IMR-90 (cell line): ENCODE data around the gene EPB41L4A. TPM values are rescaled to one million over a fixed set of nuclear protein-coding genes. Genes with fewer than 3 reads are reported as not detected.

Experiments used
- ATAC-seq: fragments of 200-7000 bp; cut with Tn5 transposase; 2 replicates; pipeline ENCODE4 v1.9.1; 2020; ENCODE audit warnings: low read depth, mild to moderate bottlenecking, moderate library complexity
- BruUV-seq: library from RNA; stranded (reverse); fragments of 400-500 nt; replicated peaks from 2 replicates; lab custom pipeline; 2021; lab: Mats Ljungman, UMichigan
- CTCF ChIA-PET: fragments of 300-600 bp; formaldehyde crosslinking; extraction: SDS; loops from one replicate; lab custom pipeline; 2021; ENCODE audit warnings: antibody characterized with exemption; lab: Yijun Ruan, JAX
- POLR2A ChIA-PET: fragments of 300-600 bp; sonication (Branson Sonifier 250); formaldehyde crosslinking; loops from one replicate; lab custom pipeline; 2022; ENCODE audit warnings: antibody characterized with exemption; ENCODE audit not compliant: unreplicated experiment; lab: Charles Lee
- DNase-seq: peaks from one replicate; pipeline ENCODE4 v3.0.0; 2013
- H2AFZ ChIP-seq: replicated peaks from 2 replicates; pipeline ENCODE3; 2013; ENCODE audit warnings: low read length, mild to moderate bottlenecking; ENCODE audit not compliant: poor library complexity
- H2AK5ac ChIP-seq: 2 replicates; pipeline ENCODE4 v1.6.1; 2013; ENCODE audit warnings: low read depth, low read length, inconsistent platforms
- H2AK9ac ChIP-seq: replicated peaks from 2 replicates; pipeline ENCODE3; 2013; ENCODE audit warnings: mild to moderate bottlenecking, low read depth, low read length, moderate library complexity; ENCODE audit not compliant: poor library complexity
- H2BK120ac ChIP-seq: 2 replicates; pipeline ENCODE4 v1.6.1; 2013; ENCODE audit warnings: low read depth, low read length, inconsistent platforms
- H2BK15ac ChIP-seq: 3 replicates; pipeline ENCODE4 v1.6.1; 2013; ENCODE audit warnings: low read depth, low read length, inconsistent platforms
- H2BK20ac ChIP-seq: 2 replicates; pipeline ENCODE4 v1.6.1; 2013; ENCODE audit warnings: low read depth, mild to moderate bottlenecking, inconsistent platforms, low read length, moderate library complexity
- H2BK5ac ChIP-seq: 2 replicates; pipeline ENCODE4 v1.6.1; 2013; ENCODE audit warnings: mild to moderate bottlenecking, low read depth, low read length, inconsistent platforms; ENCODE audit not compliant: poor library complexity, severe bottlenecking
- H3K14ac ChIP-seq: replicated peaks from 2 replicates; pipeline ENCODE4 v1.6.1; 2013; ENCODE audit warnings: low read depth, low read length, inconsistent platforms
- H3K18ac ChIP-seq: 2 replicates; pipeline ENCODE4 v1.6.1; 2013; ENCODE audit warnings: low read depth, low read length, control low read depth
- H3K23ac ChIP-seq: 2 replicates; pipeline ENCODE4 v1.6.1; 2013; ENCODE audit warnings: low read depth, low read length, inconsistent platforms
- H3K27ac ChIP-seq: 2 replicates; pipeline ENCODE4 v1.5.1; 2013; ENCODE audit warnings: mild to moderate bottlenecking, control low read depth, low read length; ENCODE audit not compliant: insufficient read depth
- H3K27me3 ChIP-seq: 2 replicates; pipeline ENCODE4 v1.6.1; 2013; ENCODE audit warnings: low read length; ENCODE audit not compliant: control insufficient read depth, insufficient read depth
- H3K36me3 ChIP-seq: 2 replicates; pipeline ENCODE4 v1.6.1; 2013; ENCODE audit warnings: low read length, mixed read lengths; ENCODE audit not compliant: control insufficient read depth, insufficient read depth
- H3K4ac ChIP-seq: 2 replicates; pipeline ENCODE4 v1.6.1; 2013; ENCODE audit warnings: low read depth, low read length, inconsistent platforms
- H3K4me1 ChIP-seq: 2 replicates; pipeline ENCODE4 v1.6.1; 2013; ENCODE audit warnings: low read length, mixed read lengths; ENCODE audit not compliant: control insufficient read depth, insufficient read depth
- H3K4me2 ChIP-seq: 2 replicates; pipeline ENCODE4 v1.6.1; 2013; ENCODE audit warnings: low read depth, mild to moderate bottlenecking, control low read depth, low read length, moderate library complexity
- H3K4me3 ChIP-seq: 2 replicates; pipeline ENCODE4 v1.5.1; 2013; ENCODE audit warnings: low read depth, mild to moderate bottlenecking, control low read depth, low read length, moderate library complexity; ENCODE audit not compliant: insufficient read depth
- H3K56ac ChIP-seq: 2 replicates; pipeline ENCODE4 v1.6.1; 2013; ENCODE audit warnings: low read length, inconsistent platforms; ENCODE audit not compliant: insufficient read depth; ENCODE audit errors: extremely low read depth
- H3K79me1 ChIP-seq, 2 experiments: 2 replicates each; pipeline ENCODE4 v1.6.1; 2013; ENCODE audit warnings: low read length in 2 of 2, inconsistent platforms in 1 of 2, low read depth in 1 of 2
- H3K9ac ChIP-seq: 2 replicates; pipeline ENCODE4 v1.6.1; 2013; ENCODE audit warnings: low read depth, low read length, control low read depth
- H3K9me1 ChIP-seq: 2 replicates; pipeline ENCODE4 v1.6.1; 2013; ENCODE audit warnings: low read length, inconsistent platforms; ENCODE audit not compliant: insufficient read depth
- H3K9me3 ChIP-seq: 2 replicates; pipeline ENCODE4 v1.6.1; 2013; ENCODE audit warnings: low read length; ENCODE audit not compliant: control insufficient read depth, insufficient read depth
- H4K20me1 ChIP-seq: 2 replicates; pipeline ENCODE4 v1.6.1; 2013; ENCODE audit warnings: low read length, inconsistent platforms; ENCODE audit not compliant: insufficient read depth
- H4K5ac ChIP-seq: 2 replicates; pipeline ENCODE4 v1.6.1; 2013; ENCODE audit warnings: mild to moderate bottlenecking, low read depth, low read length, control low read depth
- H4K8ac ChIP-seq, 2 experiments: 2 replicates each; pipeline ENCODE4 v1.6.1; 2013; ENCODE audit warnings: low read depth in 2 of 2, low read length in 2 of 2, control low read depth in 1 of 2, inconsistent platforms in 1 of 2
- H4K91ac ChIP-seq: 2 replicates; pipeline ENCODE4 v1.6.1; 2013; ENCODE audit warnings: low read depth, low read length, inconsistent platforms; ENCODE audit not compliant: insufficient read depth
- MAFK ChIP-seq: IDR thresholded peaks from 2 replicates; pipeline ENCODE4 v1.6.1; 2012; ENCODE audit warnings: low read depth, low read length, improper control_type of control experiment
- MAZ ChIP-seq: IDR thresholded peaks from 2 replicates; pipeline ENCODE4 v1.6.1; 2012; ENCODE audit warnings: low read depth, mild to moderate bottlenecking, low read length, improper control_type of control experiment, moderate library complexity, borderline replicate concordance
- WGBS, 2 experiments: methylation state at CpG; one replicate each; pipeline versions ENCODE4 v1.1.5 to v1.1.7; 2013; ENCODE audit warnings: missing lambda C conversion rate in 2 of 2; ENCODE audit not compliant: insufficient read length in 1 of 2; ENCODE audit errors: extremely low coverage in 2 of 2; 5-methylcytosine and 5-hydroxymethylcytosine counted together
- dilution Hi-C: fragments of 300-500 bp; cut with HindIII; formaldehyde crosslinking; loops from one replicate; pipeline ENCODE4 v1.14.3; 2018; ENCODE audit warnings: low sequenced_read_pairs; ENCODE audit not compliant: unreplicated experiment
- in situ Hi-C: fragments of 300-500 bp; cut with MboI; formaldehyde crosslinking; loops from 3 replicates; pipeline ENCODE4 v1.14.3; 2019; ENCODE audit warnings: low sequenced_read_pairs, inconsistent platforms, mixed read lengths
- intact Hi-C: fragments of 100-400 bp; cut with micrococcal nuclease; formaldehyde crosslinking; loops from 2 replicates; pipeline ENCODE4 v1.10.0; 2022
- polyA plus RNA-seq, 3 experiments: library from polyadenylated mRNA; depleted of rRNA; stranded (reverse); fragments of >200 nt; gene quantifications; 2 replicates each; pipeline ENCODE4 v1.2.3, GENCODE V29; 2012; ENCODE audit warnings: low replicate concordance in 1 of 3
- total RNA-seq: library from RNA; depleted of rRNA; stranded (reverse); fragments of >200 nt; gene quantifications from 2 replicates; pipeline ENCODE4 v1.2.3, GENCODE V29; 2012

The EPB41L4A gene
- total and polyA plus RNA-seq, 2 of the 4 experiments (the other 2 are of a cell fraction), result under 0.01 to 0.02 TPM

DNA sequence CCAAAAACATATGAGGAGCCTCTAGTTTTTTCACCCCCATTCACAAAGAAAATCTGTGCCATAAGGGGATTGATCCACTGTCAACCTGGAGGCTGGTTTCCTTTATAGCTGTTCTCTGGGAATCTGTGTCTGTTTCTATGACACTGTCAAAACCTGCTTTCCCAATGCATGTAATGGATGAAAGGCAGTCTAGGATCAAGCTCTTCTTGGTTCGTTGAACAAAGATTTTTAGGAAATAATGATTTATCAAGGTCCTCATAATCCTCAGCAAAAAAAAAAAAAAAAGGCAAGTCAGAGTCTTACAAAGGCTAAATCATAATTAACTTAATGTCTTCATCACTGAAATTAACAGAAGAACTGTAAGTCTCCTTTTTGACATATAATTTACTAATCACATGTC is 16.0 kb downstream of the EPB41L4A start:
- H4K8ac ChIP-seq, result no peak overlapping the region
- H3K4me3 ChIP-seq, result no peak overlapping the region
- TF ChIP-seq MAFK, result no peak
- TF ChIP-seq MAZ, result no peak
- H3K4me1 ChIP-seq, result no peaks in the 10 kb centered on the region
- DNase-seq (no peak), ATAC-seq (no peak)
- H3K9me1 ChIP-seq, result no peaks in the 10 kb centered on the region
- no peaks in the 10 kb centered on the region for H3K27me3 ChIP-seq
- no peak overlapping the region for H3K9ac ChIP-seq
- H3K27ac ChIP-seq, result no peak overlapping the region
- dilution Hi-C loops, result no loop called here
- H2AK9ac ChIP-seq, result no peak overlapping the region
- H3K18ac ChIP-seq, result no peak overlapping the region
- no peak overlapping the region for H3K56ac ChIP-seq
- H2BK120ac ChIP-seq, result no peak overlapping the region
- H3K14ac ChIP-seq, result no peak overlapping the region
- CTCF ChIA-PET, result interaction anchor here (0.8 kb wide), 1 partner anchor 18 kb away, joined by 5 read pairs; no protein-coding TSS in a partner anchor
- H4K91ac ChIP-seq, result no peak overlapping the region
- in situ Hi-C loops, result no loop called here
- H4K20me1 ChIP-seq, result no peaks in the 10 kb centered on the region
- no peak overlapping the region for H2BK15ac ChIP-seq
- no peak overlapping the region for H2AFZ ChIP-seq
- H3K9me3 ChIP-seq, result no peaks in the 10 kb centered on the region
- H3K36me3 ChIP-seq, result no peaks in the 10 kb centered on the region
- intact Hi-C loops, result no loop called here
- no peak overlapping the region for H2AK5ac ChIP-seq
- no peak overlapping the region for H2BK5ac ChIP-seq
- BruUV-seq, result no TSS peak
- POLR2A ChIA-PET, result no interaction called here
- H3K4ac ChIP-seq, result no peak overlapping the region
- no peak overlapping the region for H3K4me2 ChIP-seq
- H3K79me1 ChIP-seq, result no peaks in the 10 kb centered on the region
- no peak overlapping the region for H3K23ac ChIP-seq
- no CpG with 5 or more reads among the region's 1 CpG for WGBS, 2 experiments
- no peak overlapping the region for H4K5ac ChIP-seq
- H2BK20ac ChIP-seq, result no peak overlapping the region
